Stimulated activated CD8-positive, alpha-beta memory T cell treated with anti-CD3 and anti-CD28 coated beads, Interleukin-2, amount 100 ng/mL, for 1 hour (primary cell): ENCODE results near the gene MED13L.
"Not testable (repeated sequence)": the region's sequence is repeated elsewhere in the genome, so short reads cannot be mapped to it uniquely, and the experiment has no call there.

Experiments
- DNase-seq, 2 donors: peaks; one replicate each; pipeline ENCODE4 v3.0.0-alpha.2; 2020; ENCODE audit warnings: low read depth in 2 of 2

Gene MED13L

GRCh38 chr12:116153113-116153512 lies 124.4 kb downstream of the MED13L start:
- DNase-seq, result no peak

GRCh38 chr12:116152268-116152667 lies 125.2 kb downstream of the MED13L start:
- DNase-seq, result no peak

- no peak for DNase-seq
Observed at GRCh38 chr12:116150452-116150851, 127.0 kb downstream of the MED13L start.

- no peak for DNase-seq
Observed at GRCh38 chr12:116150001-116150400, 127.5 kb downstream of the MED13L start.

- no peak for DNase-seq
Observed at GRCh38 chr12:116148844-116149243, 128.6 kb downstream of the MED13L start.

- DNase-seq, result no peak
Observed at GRCh38 chr12:116146386-116146785, 131.1 kb downstream of the MED13L start.

GRCh38 chr12:116145451-116145850 lies 132.0 kb downstream of the MED13L start:
- DNase-seq, result no peak

GRCh38 chr12:116144384-116144783 lies 133.1 kb downstream of the MED13L start:
- no peak for DNase-seq

- DNase-seq, result no peak
Observed at GRCh38 chr12:116143909-116144308, 133.6 kb downstream of the MED13L start.

- DNase-seq, result no peak
Observed at GRCh38 chr12:116142936-116143898, 134.3 kb downstream of the MED13L start.

GRCh38 chr12:116141833-116142162 lies 135.7 kb downstream of the MED13L start:
- no peak for DNase-seq

- no peak for DNase-seq
Observed at GRCh38 chr12:116141110-116141832, 136.2 kb downstream of the MED13L start.

- DNase-seq, result no peak
Observed at GRCh38 chr12:116140529-116140928, 137.0 kb downstream of the MED13L start.

- DNase-seq, result no peak
Observed at GRCh38 chr12:116138781-116139180, 138.7 kb downstream of the MED13L start.

GRCh38 chr12:116138364-116138763 lies 139.1 kb downstream of the MED13L start:
- DNase-seq, result no peak

GRCh38 chr12:116137318-116137717 lies 140.2 kb downstream of the MED13L start:
- no peak for DNase-seq

GRCh38 chr12:116136340-116136739 lies 141.2 kb downstream of the MED13L start:
- no peak for DNase-seq

GRCh38 chr12:116135209-116135930 lies 142.1 kb downstream of the MED13L start:
- no peak for DNase-seq

GRCh38 chr12:116133636-116134214 lies 143.8 kb downstream of the MED13L start:
- DNase-seq, result no peak

- no peak for DNase-seq
Observed at GRCh38 chr12:116133149-116133548, 144.3 kb downstream of the MED13L start.

- not testable (repeated sequence) for DNase-seq
Observed at GRCh38 chr12:116131987-116132386, 145.5 kb downstream of the MED13L start.

GRCh38 chr12:116131176-116131575 lies 146.3 kb downstream of the MED13L start:
- no peak for DNase-seq
